Activated naive CD8-positive, alpha-beta T cell treated with anti-CD3 and anti-CD28 coated beads for 36 hours (primary cell): Measurements from ENCODE around the gene PAPPA. TPM values are rescaled to one million over a fixed set of nuclear protein-coding genes. Genes with fewer than 3 reads are reported as not detected.

ENCODE experiments used
- DNase-seq: peaks from one replicate; pipeline ENCODE4 v3.0.0; 2021
- H3K27ac Mint-ChIP-seq: one replicate; pipeline ENCODE4 v1.8.0; 2022; ENCODE audit warnings: mild to moderate bottlenecking, moderate library complexity, mixed read lengths
- H3K27me3 Mint-ChIP-seq: one replicate; pipeline ENCODE4 v1.8.0; 2022; ENCODE audit warnings: mild to moderate bottlenecking, mixed read lengths
- H3K36me3 Mint-ChIP-seq: one replicate; pipeline ENCODE4 v1.8.0; 2021; ENCODE audit warnings: mild to moderate bottlenecking, mixed read lengths
- H3K4me1 Mint-ChIP-seq: one replicate; pipeline ENCODE4 v1.8.0; 2021; ENCODE audit warnings: mixed read lengths
- H3K4me3 Mint-ChIP-seq: one replicate; pipeline ENCODE4 v1.8.0; 2022; ENCODE audit warnings: mild to moderate bottlenecking, moderate library complexity, mixed read lengths
- H3K9me3 Mint-ChIP-seq: one replicate; pipeline ENCODE4 v1.8.0; 2022; ENCODE audit warnings: mixed read lengths
- total RNA-seq, 2 experiments: library from RNA; stranded (reverse); gene quantifications; one replicate each; pipeline ENCODE4 v1.2.3, GENCODE V29; 2021

Gene PAPPA
- total RNA-seq, 2 experiments from 2014 or later, result not detected

GRCh38 chr9:116335392-116335791, 181.8 kb downstream of the PAPPA start:
- no peaks in the 10 kb centered on the region for H3K9me3 Mint-ChIP-seq
- H3K27me3 Mint-ChIP-seq, result peaks cover 7% of the 10 kb centered on the region
- no peaks in the 10 kb centered on the region for H3K36me3 Mint-ChIP-seq
- no peak for DNase-seq
- H3K4me3 Mint-ChIP-seq, result no peak overlapping the region
- no peak overlapping the region for H3K27ac Mint-ChIP-seq
- no peaks in the 10 kb centered on the region for H3K4me1 Mint-ChIP-seq

GRCh38 chr9:116336133-116336862, 182.7 kb downstream of the PAPPA start:
- H3K9me3 Mint-ChIP-seq, result no peaks in the 10 kb centered on the region
- no peak overlapping the region for H3K4me3 Mint-ChIP-seq
- H3K27ac Mint-ChIP-seq, result no peak overlapping the region
- H3K27me3 Mint-ChIP-seq, result peaks cover 7% of the 10 kb centered on the region
- DNase-seq, result no peak
- H3K4me1 Mint-ChIP-seq, result no peaks in the 10 kb centered on the region
- no peaks in the 10 kb centered on the region for H3K36me3 Mint-ChIP-seq

- Mint-ChIP-seq H3K4me3 (no peak overlapping the region), H3K27me3 (peaks cover 7% of the 10 kb centered on the region), H3K9me3 (no peaks in the 10 kb centered on the region), H3K4me1 (no peaks in the 10 kb centered on the region), H3K36me3 (no peaks in the 10 kb centered on the region), H3K27ac (no peak overlapping the region)
- DNase-seq, result no peak
Measured at GRCh38 chr9:116337015-116337414, 183.4 kb downstream of the PAPPA start.

DNA sequence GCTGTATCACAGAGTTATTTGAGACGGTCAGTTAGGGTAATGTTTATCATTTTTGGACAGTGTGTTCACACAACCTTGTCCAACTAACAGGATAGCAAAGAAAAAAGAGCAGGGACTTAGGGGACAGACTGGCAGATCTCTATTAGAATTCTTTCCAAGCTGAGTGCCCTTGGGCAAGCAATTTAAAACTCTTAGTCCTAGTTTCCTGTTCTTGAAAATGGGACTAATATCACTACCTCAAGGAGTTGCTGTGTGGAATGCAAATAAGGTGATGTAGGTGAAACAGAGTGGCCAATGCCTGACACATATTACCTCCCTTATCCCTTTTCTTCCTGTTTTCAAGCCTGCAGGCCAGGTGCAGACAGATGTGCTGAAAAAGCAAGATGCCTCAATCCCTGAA, 186.7 kb downstream of the PAPPA start:
- no peak for DNase-seq
- Mint-ChIP-seq H3K27ac (no peak overlapping the region), H3K4me1 (no peaks in the 10 kb centered on the region), H3K27me3 (peaks cover 7% of the 10 kb centered on the region), H3K36me3 (no peaks in the 10 kb centered on the region), H3K9me3 (no peaks in the 10 kb centered on the region), H3K4me3 (no peak overlapping the region)

DNA sequence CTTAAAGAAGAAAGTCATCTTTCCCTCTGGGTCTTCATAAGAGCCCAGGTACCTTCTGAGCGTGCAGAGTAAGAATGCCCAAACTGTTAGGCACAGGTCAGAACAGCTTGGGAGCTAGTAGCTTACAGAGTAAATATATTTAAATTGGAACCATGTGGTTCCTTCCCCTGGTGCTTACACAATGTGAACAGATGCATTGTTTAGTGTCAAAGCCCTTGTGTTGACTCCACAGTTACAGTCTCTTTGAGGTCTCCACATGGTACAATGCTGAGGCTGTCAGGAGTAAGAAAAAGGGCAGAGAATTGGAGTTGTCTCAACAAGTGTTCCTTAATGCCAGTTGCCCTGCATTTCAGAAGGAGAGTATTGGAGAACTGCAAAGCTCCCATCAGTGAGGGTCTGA, 188.5 kb downstream of the PAPPA start:
- H3K27ac Mint-ChIP-seq, result no peak overlapping the region
- no peak for DNase-seq
- H3K4me3 Mint-ChIP-seq, result no peak overlapping the region
- no peaks in the 10 kb centered on the region for H3K36me3 Mint-ChIP-seq
- H3K27me3 Mint-ChIP-seq, result peaks cover 7% of the 10 kb centered on the region
- H3K4me1 Mint-ChIP-seq, result no peaks in the 10 kb centered on the region
- no peaks in the 10 kb centered on the region for H3K9me3 Mint-ChIP-seq

DNA sequence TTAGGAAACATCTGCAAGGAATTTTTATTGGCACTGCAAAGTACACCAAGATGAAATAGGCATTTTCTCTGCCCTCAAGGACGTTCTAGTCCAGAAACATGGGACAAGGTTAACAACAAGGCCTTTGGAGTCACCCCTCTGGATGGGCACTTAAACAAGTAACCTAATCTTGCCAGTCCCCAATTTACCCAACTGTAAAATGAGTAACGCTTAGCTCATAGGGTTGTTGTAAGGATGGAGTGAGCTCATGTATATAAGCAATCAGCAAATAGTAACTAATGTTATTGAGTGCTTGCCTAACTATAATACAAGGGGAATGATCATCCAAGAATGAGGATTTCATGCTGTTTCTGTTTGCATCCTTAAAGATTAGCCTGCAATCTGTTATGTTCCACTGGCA, 189.3 kb downstream of the PAPPA start:
- H3K27me3 Mint-ChIP-seq, result peaks cover 7% of the 10 kb centered on the region
- H3K4me1 Mint-ChIP-seq, result no peaks in the 10 kb centered on the region
- no peak overlapping the region for H3K27ac Mint-ChIP-seq
- no peak overlapping the region for H3K4me3 Mint-ChIP-seq
- no peaks in the 10 kb centered on the region for H3K9me3 Mint-ChIP-seq
- H3K36me3 Mint-ChIP-seq, result no peaks in the 10 kb centered on the region
- no peak for DNase-seq

- H3K4me3 Mint-ChIP-seq, result no peak overlapping the region
- no peaks in the 10 kb centered on the region for H3K36me3 Mint-ChIP-seq
- no peaks in the 10 kb centered on the region for H3K4me1 Mint-ChIP-seq
- peaks cover 4% of the 10 kb centered on the region for H3K27me3 Mint-ChIP-seq
- no peak overlapping the region for H3K27ac Mint-ChIP-seq
- no peak for DNase-seq
- no peaks in the 10 kb centered on the region for H3K9me3 Mint-ChIP-seq
Measured at GRCh38 chr9:116344416-116344815, 190.8 kb downstream of the PAPPA start.

- H3K27me3 Mint-ChIP-seq, result no peaks in the 10 kb centered on the region
- H3K9me3 Mint-ChIP-seq, result no peaks in the 10 kb centered on the region
- H3K4me3 Mint-ChIP-seq, result no peak overlapping the region
- H3K4me1 Mint-ChIP-seq, result no peaks in the 10 kb centered on the region
- no peak overlapping the region for H3K27ac Mint-ChIP-seq
- H3K36me3 Mint-ChIP-seq, result no peaks in the 10 kb centered on the region
- no peak for DNase-seq
Measured at GRCh38 chr9:116345393-116345792, 191.8 kb downstream of the PAPPA start.

GRCh38 chr9:116345817-116346216, 192.2 kb downstream of the PAPPA start:
- Mint-ChIP-seq H3K9me3 (no peaks in the 10 kb centered on the region), H3K4me1 (no peaks in the 10 kb centered on the region), H3K27me3 (no peaks in the 10 kb centered on the region), H3K27ac (no peak overlapping the region), H3K36me3 (no peaks in the 10 kb centered on the region), H3K4me3 (no peak overlapping the region)
- DNase-seq, result no peak

GRCh38 chr9:116349684-116350083, 196.1 kb downstream of the PAPPA start:
- Mint-ChIP-seq H3K27ac (no peak overlapping the region), H3K9me3 (no peaks in the 10 kb centered on the region), H3K4me1 (no peaks in the 10 kb centered on the region), H3K4me3 (no peak overlapping the region), H3K36me3 (no peaks in the 10 kb centered on the region), H3K27me3 (no peaks in the 10 kb centered on the region)
- DNase-seq, result no peak

GRCh38 chr9:116350213-116350612, 196.6 kb downstream of the PAPPA start:
- H3K27ac Mint-ChIP-seq, result no peak overlapping the region
- no peaks in the 10 kb centered on the region for H3K36me3 Mint-ChIP-seq
- no peak for DNase-seq
- no peaks in the 10 kb centered on the region for H3K27me3 Mint-ChIP-seq
- H3K9me3 Mint-ChIP-seq, result no peaks in the 10 kb centered on the region
- no peak overlapping the region for H3K4me3 Mint-ChIP-seq
- no peaks in the 10 kb centered on the region for H3K4me1 Mint-ChIP-seq

DNA sequence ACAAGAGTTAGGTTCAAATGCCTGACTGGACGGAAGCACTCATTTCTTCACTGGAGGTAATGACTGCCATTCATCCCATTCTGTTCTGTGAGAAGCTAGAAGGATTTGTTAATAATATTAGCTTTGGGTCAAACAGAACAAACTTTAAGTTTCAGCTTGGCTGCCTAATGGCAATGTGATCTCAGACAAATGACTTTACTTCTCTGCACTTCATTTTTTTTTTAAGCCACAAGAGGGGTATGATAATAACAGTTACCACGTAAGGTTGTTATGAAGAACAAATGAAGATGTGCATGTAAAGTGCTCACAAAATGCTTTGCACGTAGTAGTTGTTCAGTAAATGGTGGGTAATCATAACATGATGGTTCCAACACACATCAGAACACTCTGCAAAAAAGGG, 199.4 kb downstream of the PAPPA start:
- Mint-ChIP-seq H3K27ac (no peak overlapping the region), H3K4me1 (no peaks in the 10 kb centered on the region), H3K27me3 (no peaks in the 10 kb centered on the region), H3K36me3 (no peaks in the 10 kb centered on the region), H3K9me3 (no peaks in the 10 kb centered on the region), H3K4me3 (no peak overlapping the region)
- no peak for DNase-seq

DNA sequence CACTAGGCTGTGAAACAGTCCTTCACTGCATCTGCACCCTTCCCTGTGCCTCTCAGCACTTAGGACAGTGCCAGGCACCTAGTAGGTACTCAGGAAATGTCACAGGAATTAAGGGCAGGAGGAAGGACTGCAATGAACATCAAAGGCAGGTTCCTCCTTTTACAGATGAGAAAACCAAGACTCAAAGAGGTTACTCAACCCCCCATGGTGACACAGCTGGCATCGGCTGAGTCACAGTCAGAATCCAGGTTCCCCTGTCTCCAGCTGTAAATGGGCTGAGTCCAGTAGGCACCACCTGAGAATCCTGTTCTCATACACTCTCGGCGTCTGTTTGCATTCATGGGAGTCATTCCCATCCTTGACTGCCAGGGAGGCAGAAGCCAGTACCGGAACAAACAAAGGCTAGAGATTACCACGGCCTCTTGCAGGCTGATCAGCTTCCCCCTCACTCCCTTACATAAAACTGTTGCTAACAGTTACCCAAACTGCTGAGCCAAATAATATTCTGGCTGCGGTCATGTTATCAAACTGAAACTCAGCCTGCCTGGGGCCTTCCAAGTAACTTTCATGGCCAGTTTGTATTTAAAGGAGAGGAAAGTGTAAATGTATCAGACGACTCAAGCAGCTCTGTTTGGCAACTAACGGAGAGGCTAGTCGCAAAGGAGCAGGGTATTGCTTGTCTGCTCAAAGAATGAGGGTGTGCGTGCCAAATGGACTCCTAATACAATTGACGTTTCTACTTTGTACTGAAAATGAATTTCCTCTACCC, 201.7 kb downstream of the PAPPA start:
- Mint-ChIP-seq H3K4me3 (no peak overlapping the region), H3K4me1 (no peaks in the 10 kb centered on the region), H3K27me3 (no peaks in the 10 kb centered on the region), H3K9me3 (no peaks in the 10 kb centered on the region), H3K27ac (no peak overlapping the region), H3K36me3 (no peaks in the 10 kb centered on the region)
- no peak for DNase-seq

- DNase-seq, result no peak
- no peaks in the 10 kb centered on the region for H3K9me3 Mint-ChIP-seq
- H3K4me1 Mint-ChIP-seq, result no peaks in the 10 kb centered on the region
Measured at GRCh38 chr9:116358251-116358650, 204.7 kb downstream of the PAPPA start.

GRCh38 chr9:116360016-116360415, 206.4 kb downstream of the PAPPA start:
- no peaks in the 10 kb centered on the region for H3K4me1 Mint-ChIP-seq
- H3K27ac Mint-ChIP-seq, result no peak overlapping the region
- no peak for DNase-seq
- H3K9me3 Mint-ChIP-seq, result no peaks in the 10 kb centered on the region
- no peak overlapping the region for H3K4me3 Mint-ChIP-seq
- no peaks in the 10 kb centered on the region for H3K27me3 Mint-ChIP-seq
- H3K36me3 Mint-ChIP-seq, result no peaks in the 10 kb centered on the region

More at GRCh38 chr9:116358251-116358650, 204.7 kb downstream of the PAPPA start:
- Mint-ChIP-seq H3K27ac (no peak overlapping the region), H3K36me3 (no peaks in the 10 kb centered on the region), H3K4me3 (no peak overlapping the region), H3K27me3 (no peaks in the 10 kb centered on the region)

DNA sequence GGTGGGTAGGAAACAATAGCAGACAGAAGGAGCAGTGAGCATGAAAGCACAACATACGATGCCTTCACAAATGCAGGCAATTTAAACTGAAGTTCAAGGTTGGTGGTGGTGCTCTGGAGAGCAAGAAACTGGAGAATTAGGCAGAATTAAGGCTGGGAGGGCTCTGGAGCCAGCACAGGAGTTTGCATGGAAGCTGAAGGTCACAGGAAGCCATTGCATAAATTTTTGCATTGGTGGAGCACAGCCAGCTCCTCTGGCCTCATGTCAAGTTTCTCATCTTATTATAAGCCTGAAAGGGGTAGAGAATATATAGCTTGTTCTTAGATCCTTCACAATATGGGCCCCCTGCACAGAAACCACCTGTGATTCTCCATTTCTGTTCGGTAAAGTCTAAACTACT, 207.4 kb downstream of the PAPPA start:
- Mint-ChIP-seq H3K36me3 (no peaks in the 10 kb centered on the region), H3K9me3 (no peaks in the 10 kb centered on the region), H3K27ac (no peak overlapping the region), H3K27me3 (no peaks in the 10 kb centered on the region), H3K4me1 (no peaks in the 10 kb centered on the region), H3K4me3 (no peak overlapping the region)
- no peak for DNase-seq
